GM12878 (cell line): Measurements from ENCODE around the gene CADM2. TPM values are rescaled to one million over a fixed set of nuclear protein-coding genes. Genes with fewer than 3 reads are reported as not detected.

Source experiments
- ATAC-seq: fragments of 200-7000 bp; cut with Tn5 transposase; 3 replicates; pipeline ENCODE4 v1.9.1; 2020; ENCODE audit warnings: mild to moderate bottlenecking, moderate library complexity
- BruUV-seq: library from RNA; stranded (reverse); fragments of 400-500 nt; replicated peaks from 2 replicates; lab custom pipeline; 2021; lab: Mats Ljungman, UMichigan
- CTCF ChIA-PET: fragments of 300-600 bp; sonication (Branson Sonifier 250); formaldehyde crosslinking; extraction: SDS; loops from one replicate; lab custom pipeline; 2021; ENCODE audit warnings: inconsistent platforms; lab: Yijun Ruan, JAX
- POLR2A ChIA-PET: fragments of 350-600 bp; formaldehyde crosslinking; extraction: SDS; loops from one replicate; lab custom pipeline; 2021; ENCODE audit warnings: inconsistent platforms; lab: Charles Lee
- RAD21 ChIA-PET: fragments of 300-600 bp; sonication (Branson Sonifier 250); formaldehyde crosslinking; loops from one replicate; lab custom pipeline; 2023; ENCODE audit warnings: antibody characterized with exemption; ENCODE audit not compliant: unreplicated experiment; lab: Charles Lee
- SMC1A ChIA-PET: fragments of 300-600 bp; sonication (Branson Sonifier 250); formaldehyde crosslinking; loops from one replicate; lab custom pipeline; 2023; ENCODE audit not compliant: unreplicated experiment, uncharacterized antibody; lab: Charles Lee
- DNase-seq: peaks from one replicate; pipeline ENCODE4 v3.0.0-alpha.2; 2011; ENCODE audit warnings: low read depth, low spot score
- FAIRE-seq: peaks from 3 replicates; lab custom pipeline; 2011; peaks lifted over from hg19 to GRCh38; lab: Jason Lieb, UNC
- H2AFZ ChIP-seq: 2 replicates; pipeline ENCODE4 v1.6.0; 2011; ENCODE audit warnings: low read depth, low read length, control low read depth; ENCODE audit not compliant: control insufficient read depth
- H3K27ac ChIP-seq: 2 replicates; pipeline ENCODE4 v1.5.1; 2011; ENCODE audit warnings: control low read depth; ENCODE audit not compliant: control insufficient read depth, insufficient read depth
- H3K27me3 ChIP-seq, 2 experiments: replicated peaks in 1 of 2; 2 replicates each; pipeline versions ENCODE4 v1.6.0 to v1.6.1; 2011; ENCODE audit warnings: low read length in 1 of 2; ENCODE audit not compliant: control insufficient read depth in 2 of 2, insufficient read depth in 2 of 2
- H3K36me3 ChIP-seq, 2 experiments: 2 replicates each; pipeline ENCODE4 v1.5.1; 2011; ENCODE audit warnings: low read length in 1 of 2; ENCODE audit not compliant: control insufficient read depth in 2 of 2, insufficient read depth in 2 of 2
- H3K4me1 ChIP-seq: 2 replicates; pipeline ENCODE4 v1.6.1; 2011; ENCODE audit warnings: mild to moderate bottlenecking, low read length, moderate library complexity, mixed read lengths; ENCODE audit not compliant: control insufficient read depth, insufficient read depth
- H3K4me2 ChIP-seq: 2 replicates; pipeline ENCODE4 v1.6.0; 2011; ENCODE audit warnings: control low read depth; ENCODE audit not compliant: control insufficient read depth, insufficient read depth
- H3K4me3 ChIP-seq: fragments of 200-600 bp; sonication (generic); 2 replicates; pipeline ENCODE4 v1.5.1; 2016
- H3K79me2 ChIP-seq: 2 replicates; pipeline ENCODE4 v1.6.0; 2011; ENCODE audit warnings: low read length; ENCODE audit not compliant: control insufficient read depth, insufficient read depth
- H3K9ac ChIP-seq: 2 replicates; pipeline ENCODE4 v1.8.0; 2011; ENCODE audit warnings: low read length, control low read depth, mixed read lengths; ENCODE audit not compliant: control insufficient read depth, insufficient read depth
- H3K9me3 ChIP-seq: replicated peaks from 3 replicates; pipeline ENCODE4 v1.5.1; 2011; ENCODE audit warnings: mild to moderate bottlenecking, low read length; ENCODE audit not compliant: control insufficient read depth, insufficient read depth
- H4K20me1 ChIP-seq: 2 replicates; pipeline ENCODE4 v1.6.0; 2011; ENCODE audit not compliant: control insufficient read depth, insufficient read depth
- E2F4 ChIP-seq: IDR thresholded peaks from 2 replicates; pipeline ENCODE4 v1.6.1; 2012; ENCODE audit warnings: low read depth, low read length, improper control_type of control experiment
- GATAD2B ChIP-seq: fragments of 450-650 bp; conservative IDR thresholded peaks from 2 replicates; pipeline ENCODE4 v1.6.1; 2017; ENCODE audit warnings: low read depth, mild to moderate bottlenecking, moderate library complexity
- PBX3 ChIP-seq: IDR thresholded peaks from 2 replicates; pipeline ENCODE4 v1.6.1; 2011; ENCODE audit warnings: mild to moderate bottlenecking, low read depth, low read length, moderate library complexity; ENCODE audit not compliant: insufficient replicate concordance
- TBL1XR1 ChIP-seq: IDR thresholded peaks from 2 replicates; pipeline ENCODE4 v1.6.1; 2012; ENCODE audit warnings: low read depth, low read length, improper control_type of control experiment
- WRNIP1 ChIP-seq: IDR thresholded peaks from 2 replicates; pipeline ENCODE4 v1.6.1; 2011; ENCODE audit warnings: low read depth, low read length, improper control_type of control experiment, borderline replicate concordance
- WGBS: methylation state at CpG from one replicate; pipeline ENCODE4 v1.1.6; 2016; ENCODE audit warnings: low lambda C conversion rate; ENCODE audit not compliant: insufficient replicate concordance, insufficient coverage; ENCODE audit errors: missing lambda C conversion rate; 5-methylcytosine and 5-hydroxymethylcytosine counted together
- in situ Hi-C: fragments of 300-500 bp; cut with MboI; formaldehyde crosslinking; loops from 9 replicates; pipeline ENCODE4 v1.14.3; 2018; ENCODE audit warnings: mixed read lengths
- intact Hi-C: fragments of 100-400 bp; cut with micrococcal nuclease; formaldehyde crosslinking; loops from one replicate; pipeline ENCODE4 v1.14.2; 2022; ENCODE audit not compliant: unreplicated experiment
- polyA plus RNA-seq, 11 experiments: library from polyadenylated mRNA; depleted of rRNA in 4 of 11; unstranded in 6 of 11; stranded (reverse) in 5 of 11; fragments of >200 nt; fragmentation: Nextera tagmentation in 4 of 11; fragmentation: Illumina TruSeq in 1 of 11; extraction: Ambion mirVana in 4 of 11; extraction: Trizol in 1 of 11; gene quantifications; 1 replicate in 1 of 11; 2 replicates in 10 of 11; pipeline versions ENCODE4 v1.2.1 to v1.2.3, GENCODE V29; 2011 to 2016; ENCODE audit warnings: inconsistent platforms in 2 of 11, missing spikeins in 2 of 11, low read depth in 1 of 11
- total RNA-seq, 4 experiments: library from RNA; depleted of rRNA in 3 of 4; stranded (reverse); fragments of >200 nt in 3 of 4; fragmentation: Illumina TruSeq in 1 of 4; extraction: Trizol in 1 of 4; gene quantifications; 2 replicates each; pipeline versions ENCODE4 v1.2.1 to v1.2.3, GENCODE V29; 2013 to 2021

CADM2 gene
- total and polyA plus RNA-seq, 10 of the 15 experiments (the other 5 are each of a cell fraction or from before 2014, with no cell fraction given), result 0.13 TPM; not detected in 9

GRCh38 chr3:85020828-85021227 lies 62.0 kb downstream of the CADM2 start (continued):
- no peak for TF ChIP-seq E2F4

GRCh38 chr3:85030052-85030451 lies 71.3 kb downstream of the CADM2 start:
- ChIA-PET RAD21 (no interaction called here), SMC1A (no interaction called here), CTCF (no interaction called here), POLR2A (no interaction called here)
- Histone ChIP-seq H3K4me2 (no peak overlapping the region), H3K79me2 (no peaks in the 10 kb centered on the region), H3K4me3 (no peak overlapping the region), H4K20me1 (no peaks in the 10 kb centered on the region), H2AFZ (no peak overlapping the region), H3K36me3 (no peaks in the 10 kb centered on the region), H3K27ac (no peak overlapping the region), H3K9me3 (no peaks in the 10 kb centered on the region), H3K9ac (no peak overlapping the region), H3K27me3 (no peaks in the 10 kb centered on the region), H3K4me1 (no peaks in the 10 kb centered on the region)
- TF ChIP-seq TBL1XR1, result no peak
- no peak for TF ChIP-seq PBX3
- no peak for TF ChIP-seq GATAD2B
- no peak for TF ChIP-seq WRNIP1
- BruUV-seq, result no TSS peak
- intact Hi-C loops, result no loop called here
- no peak for ATAC-seq
- no peak for FAIRE-seq
- in situ Hi-C loops, result no loop called here
- 19% methylated on average over 7 of the region's 7 CpGs for WGBS
- no peak for DNase-seq
